Measurements from ENCODE around the gene WTAP. TPM values are rescaled to one million over a fixed set of nuclear protein-coding genes. Genes with fewer than 3 reads are reported as not detected.

Gene WTAP
- total and polyA plus RNA-seq, 4 donors = 21.0 to 43.8 (median 36.5) TPM

- Histone ChIP-seq H3K27me3 (ENCODE audit: control insufficient read depth in 4 of 4, insufficient read depth in 4 of 4, low read length in 3 of 4) (no peaks in the 10 kb centered on the region), H3K4me3 (ENCODE audit: low read depth in 1 of 3, low read length in 3 of 3) (no peak overlapping the region), H3K36me3 (ENCODE audit: control insufficient read depth in 4 of 4, insufficient read depth in 3 of 4, low read depth in 1 of 4, low read length in 3 of 4) (no peaks in the 10 kb centered on the region), H3K9ac (ENCODE audit: low read depth in 1 of 2, low read length in 2 of 2) (no peak overlapping the region), H3K9me3 (ENCODE audit: control insufficient read depth in 4 of 4, low read length in 3 of 4) (no peaks in the 10 kb centered on the region), H3K4me1 (ENCODE audit: control insufficient read depth in 4 of 4, insufficient read depth in 4 of 4, low read length in 3 of 4) (peaks cover 0 to 6% (median 1%) of the 10 kb centered on the region in 4 donors), H3K27ac (ENCODE audit: low read depth in 1 of 2, low read length in 2 of 2) (no peak overlapping the region)
- 94% methylated on average over 7 of the region's 7 CpGs for WGBS
- DNase-seq (ENCODE audit: low spot score) = no peak
- TF ChIP-seq JUND (IDR thresholded peaks at IDR 0.05) (no peak), SP1 (IDR thresholded peaks at IDR 0.05) (no peak), FOXA2 (IDR thresholded peaks at IDR 0.05) (no peak), YY1 (IDR thresholded peaks at IDR 0.05) (no peak), FOXA1 (IDR thresholded peaks at IDR 0.05) (no peak), RXRA (IDR thresholded peaks at IDR 0.05) (no peak), ZBTB33 (IDR thresholded peaks at IDR 0.05) (no peak), HNF4A (conservative IDR thresholded peaks at IDR 0.05) (no peak), MAX (IDR thresholded peaks at IDR 0.05) (no peak), HNF4G (IDR thresholded peaks at IDR 0.05) (no peak), EGR1 (IDR thresholded peaks at IDR 0.05; ENCODE audit: low read depth in 2 of 2) (no peak), CTCF (IDR thresholded peaks at IDR 0.05; ENCODE audit: low read depth, low read length, missing input control) (no peak), RAD21 (IDR thresholded peaks at IDR 0.05) (no peak), GABPA (IDR thresholded peaks at IDR 0.05 in 1 of 2, conservative IDR thresholded peaks at IDR 0.05 in 1 of 2) (no peak)
- TF ChIP-seq, protein P1, sequence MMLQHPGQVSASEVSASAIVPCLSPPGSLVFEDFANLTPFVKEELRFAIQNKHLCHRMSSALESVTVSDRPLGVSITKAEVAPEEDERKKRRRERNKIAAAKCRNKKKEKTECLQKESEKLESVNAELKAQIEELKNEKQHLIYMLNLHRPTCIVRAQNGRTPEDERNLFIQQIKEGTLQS (IDR thresholded peaks at IDR 0.05) = no peak
These were observed 13.3 kb upstream of the WTAP start for GRCh38 chr6:159713984-159714383.

- H3K36me3 ChIP-seq (ENCODE audit: control insufficient read depth in 4 of 4, insufficient read depth in 3 of 4, low read depth in 1 of 4, low read length in 3 of 4) = no peaks in the 10 kb centered on the region
- WGBS = 85% methylated on average over 5 of the region's 5 CpGs
- no peak overlapping the region for H3K27ac ChIP-seq (ENCODE audit: low read depth in 1 of 2, low read length in 2 of 2)
- H3K9ac ChIP-seq (ENCODE audit: low read depth in 1 of 2, low read length in 2 of 2) = no peak overlapping the region
- DNase-seq (ENCODE audit: low spot score) = no peak
- TF ChIP-seq TAF1 (conservative IDR thresholded peaks at IDR 0.05) (no peak), FOXA1 (IDR thresholded peaks at IDR 0.05) (no peak), GABPA (IDR thresholded peaks at IDR 0.05 in 1 of 2, conservative IDR thresholded peaks at IDR 0.05 in 1 of 2) (no peak), MAX (IDR thresholded peaks at IDR 0.05) (no peak), SP1 (IDR thresholded peaks at IDR 0.05) (no peak), YY1 (IDR thresholded peaks at IDR 0.05) (no peak), EGR1 (IDR thresholded peaks at IDR 0.05; ENCODE audit: low read depth in 2 of 2) (no peak), NR2F2 (IDR thresholded peaks at IDR 0.05) (no peak), FOXA2 (IDR thresholded peaks at IDR 0.05) (no peak), HNF4G (IDR thresholded peaks at IDR 0.05) (no peak), JUND (IDR thresholded peaks at IDR 0.05) (no peak), CTCF (IDR thresholded peaks at IDR 0.05; ENCODE audit: low read depth, low read length, missing input control) (no peak), RXRA (IDR thresholded peaks at IDR 0.05) (no peak), ZBTB33 (IDR thresholded peaks at IDR 0.05) (no peak), HNF4A (conservative IDR thresholded peaks at IDR 0.05) (no peak)
- TF ChIP-seq, protein P1 (IDR thresholded peaks at IDR 0.05) = no peak
- peaks cover 0 to 6% (median 1%) of the 10 kb centered on the region in 4 donors for H3K4me1 ChIP-seq (ENCODE audit: control insufficient read depth in 4 of 4, insufficient read depth in 4 of 4, low read length in 3 of 4)
- no peaks in the 10 kb centered on the region for H3K27me3 ChIP-seq (ENCODE audit: control insufficient read depth in 4 of 4, insufficient read depth in 4 of 4, low read length in 3 of 4)
- no peaks in the 10 kb centered on the region for H3K9me3 ChIP-seq (ENCODE audit: control insufficient read depth in 4 of 4, low read length in 3 of 4)
- no peak overlapping the region for H3K4me3 ChIP-seq (ENCODE audit: low read depth in 1 of 3, low read length in 3 of 3)
These were observed 12.9 kb upstream of the WTAP start for GRCh38 chr6:159714404-159714803.

All from liver (tissue), 9 donors.